NCI-H345 treated with DMSO at 0.1 percent for 48 hours (cell line): Measurements from ENCODE around the gene UBE3D.
A peak's percentile ranks its signal among the peaks of the same experiment; 100 is the strongest.
"Not testable (repeated sequence)": the region's sequence is repeated elsewhere in the genome, so short reads cannot be mapped to it uniquely, and the experiment has no call there.

Source experiments
- DNase-seq: peaks from one replicate; lab custom pipeline; 2025; ENCODE audit not compliant: unreplicated experiment; lab: John Stamatoyannopoulos, UW

The UBE3D gene

GRCh38 chr6:83055366-83055964 is 10.2 kb downstream of the UBE3D start:
- DNase-seq = peak; percentile 25

GRCh38 chr6:83053678-83054077 is 12.0 kb downstream of the UBE3D start:
- no peak for DNase-seq

DNA sequence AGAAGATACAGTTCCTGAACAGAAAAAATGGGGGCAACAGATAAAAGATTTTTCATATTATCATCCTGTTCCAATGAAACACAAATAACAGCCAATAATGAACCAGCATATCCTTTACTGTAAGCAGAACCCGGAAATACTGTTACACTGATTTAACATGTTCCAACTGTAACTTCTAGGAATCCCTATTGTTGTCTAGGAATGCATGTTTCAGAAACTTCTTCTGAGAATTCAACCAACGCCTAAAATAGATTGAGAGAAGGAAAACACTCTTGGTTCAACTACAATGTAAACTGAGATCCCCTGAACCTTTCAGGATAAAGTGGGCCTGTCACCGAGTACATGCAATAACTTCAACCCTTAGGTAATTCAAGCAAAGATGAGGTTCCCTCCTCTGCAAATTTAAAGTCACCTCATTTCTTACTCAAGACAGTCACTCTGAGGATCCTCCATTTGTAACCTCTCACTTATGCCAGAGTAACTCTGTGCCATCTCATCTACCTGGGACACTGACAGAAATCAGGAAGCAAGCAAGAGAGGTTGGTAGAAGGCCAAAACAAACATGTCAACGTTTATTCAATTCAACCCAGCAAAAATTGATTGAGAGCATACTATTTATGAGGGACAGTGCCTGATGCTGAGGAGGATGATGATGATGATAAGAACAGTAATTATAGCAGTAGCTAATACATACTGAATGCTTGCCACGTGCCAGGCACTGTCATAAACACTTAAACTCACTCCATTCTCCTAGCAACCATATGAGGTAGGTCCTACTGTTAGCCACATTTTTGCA is 14.1 kb downstream of the UBE3D start:
- DNase-seq = no peak

- DNase-seq = no peak
Observed at GRCh38 chr6:83047065-83047754, 18.4 kb downstream of the UBE3D start.

GRCh38 chr6:83044091-83044768 is 21.4 kb downstream of the UBE3D start:
- no peak for DNase-seq

DNA sequence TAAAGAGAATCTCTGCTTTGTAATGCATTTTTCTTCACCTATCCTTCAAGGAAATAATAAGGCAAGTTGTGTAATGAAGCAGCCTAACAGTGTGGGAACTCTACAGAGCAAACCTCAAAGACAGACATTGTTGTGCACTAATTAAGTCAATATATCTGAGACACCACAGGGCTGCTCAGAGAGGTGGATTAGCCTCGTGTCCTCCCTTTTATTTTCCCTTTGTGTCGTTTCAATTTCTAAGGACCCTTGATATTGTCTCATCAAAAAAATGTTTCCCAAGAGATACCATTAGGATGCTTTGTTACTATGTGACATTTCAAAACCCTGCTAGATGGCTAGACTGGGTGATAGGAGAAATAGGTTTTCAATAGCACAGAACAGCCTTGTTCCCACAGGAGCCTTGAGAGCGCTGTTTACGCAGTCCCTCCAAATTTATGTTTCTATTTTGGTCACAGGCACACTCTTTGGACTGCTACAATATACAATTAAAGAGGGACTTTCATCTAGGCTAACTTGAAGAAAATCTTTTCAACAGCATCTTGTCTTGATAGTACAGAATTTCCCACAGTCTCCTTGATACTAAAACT is 23.1 kb downstream of the UBE3D start:
- no peak for DNase-seq

DNA sequence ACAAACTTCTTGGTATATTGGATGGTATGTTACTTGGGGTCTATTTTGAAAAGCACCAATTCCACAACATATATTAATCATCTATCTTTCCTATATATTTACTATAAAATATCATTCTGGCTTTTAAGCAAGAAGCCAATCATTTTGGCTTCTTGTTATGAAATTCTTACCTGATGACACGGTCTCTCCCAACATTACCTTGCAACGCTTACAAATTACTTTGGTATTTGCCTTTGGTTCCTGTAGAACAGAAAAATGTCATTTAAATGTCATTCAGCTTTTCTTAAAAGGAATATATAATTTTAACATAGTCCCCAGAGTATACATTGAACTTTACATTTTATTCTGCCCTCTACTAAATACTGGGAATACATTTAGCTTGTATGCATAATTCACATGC is 27.4 kb downstream of the UBE3D start:
- DNase-seq = no peak

GRCh38 chr6:83031689-83032088 is 34.0 kb downstream of the UBE3D start:
- no peak for DNase-seq

DNA sequence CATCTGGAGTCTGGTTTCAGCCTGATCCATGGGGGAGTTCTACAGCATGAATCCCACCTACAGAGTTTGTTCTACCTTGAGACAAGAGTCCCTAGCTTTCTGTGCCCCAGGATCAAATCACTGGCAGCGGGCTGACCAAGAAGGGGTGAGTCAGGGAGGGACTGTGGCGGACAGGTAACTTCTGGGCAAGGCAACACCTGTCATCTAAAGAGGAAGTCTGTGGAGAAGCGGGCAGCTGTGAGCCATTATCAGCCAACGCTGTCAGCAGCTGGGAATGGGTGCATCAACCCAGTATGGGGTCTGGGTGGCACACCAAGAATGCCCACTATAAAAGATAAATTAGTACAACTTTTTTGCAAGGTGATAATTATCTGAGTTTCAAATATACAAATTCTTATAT is 45.9 kb downstream of the UBE3D start:
- no peak for DNase-seq

DNA sequence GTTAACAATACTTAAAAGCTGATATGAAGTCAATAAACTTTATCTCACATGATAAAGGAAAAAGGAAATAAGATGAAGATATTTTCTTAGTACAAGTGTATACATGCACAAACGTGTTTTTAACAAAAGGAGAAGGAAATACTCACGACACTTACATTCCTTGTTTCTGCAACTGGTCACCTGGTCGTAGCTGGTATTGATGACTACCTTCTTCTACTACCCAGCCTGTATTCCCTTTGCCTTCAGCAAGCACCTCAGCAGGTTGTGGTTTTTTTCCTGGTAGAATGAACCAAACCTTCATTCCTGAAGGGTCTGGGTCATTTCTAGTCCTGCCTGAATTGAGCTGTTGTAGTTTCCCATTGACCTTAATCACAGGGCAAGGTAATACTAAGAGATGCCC is 54.5 kb downstream of the UBE3D start:
- DNase-seq = not testable (repeated sequence)

GRCh38 chr6:83008626-83009025 is 57.0 kb downstream of the UBE3D start:
- DNase-seq = peak; percentile 44

DNA sequence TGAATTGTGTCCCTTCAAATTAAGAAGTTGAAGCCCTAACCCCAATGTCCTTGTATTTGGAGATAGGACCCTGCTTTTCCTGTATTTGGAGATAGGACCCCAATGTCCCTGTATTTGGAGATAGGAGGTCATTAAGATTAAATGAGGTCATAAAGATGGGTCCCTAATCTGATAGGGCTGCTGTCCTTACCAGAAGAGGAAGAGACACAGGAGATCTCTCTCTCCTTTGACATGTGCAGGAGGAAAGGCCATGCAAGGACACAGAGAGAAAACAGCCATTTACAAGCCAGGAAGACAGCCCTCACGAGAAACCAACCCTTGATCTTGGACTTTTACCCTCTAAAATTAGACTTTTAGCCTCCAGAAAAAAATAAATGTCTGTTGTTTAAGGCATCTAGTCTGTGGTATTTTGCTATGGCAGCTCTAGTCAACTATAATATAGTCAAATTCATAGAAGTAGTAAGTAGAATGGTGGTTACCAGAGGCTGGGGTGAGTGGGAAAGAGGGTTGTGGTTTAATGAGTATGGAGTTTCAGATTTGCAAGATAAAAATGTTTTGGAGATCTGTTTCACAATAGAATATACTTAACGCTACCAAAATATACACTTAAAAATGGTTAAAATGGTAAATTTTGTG is 59.3 kb downstream of the UBE3D start:
- no peak for DNase-seq

DNA sequence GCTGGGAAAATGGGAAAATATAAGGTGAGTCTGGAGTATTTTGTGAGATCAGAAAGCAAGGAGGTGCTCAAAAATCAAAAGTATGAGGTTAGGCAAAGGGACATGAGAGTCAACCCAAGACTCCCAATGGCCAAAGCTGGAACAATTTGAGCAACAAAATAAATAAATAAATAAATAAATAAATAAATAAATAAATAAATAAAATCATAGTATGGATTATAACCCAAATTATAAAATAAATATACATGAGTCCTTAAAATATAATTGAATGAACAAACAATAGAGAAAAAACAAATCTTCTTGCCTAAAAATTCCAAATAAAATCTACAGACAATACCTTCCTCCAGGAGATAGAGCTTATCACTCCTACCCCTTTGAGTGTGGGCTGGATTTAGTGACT is 69.5 kb downstream of the UBE3D start:
- DNase-seq = no peak

GRCh38 chr6:82995066-82995465 is 70.6 kb downstream of the UBE3D start:
- no peak for DNase-seq

DNA sequence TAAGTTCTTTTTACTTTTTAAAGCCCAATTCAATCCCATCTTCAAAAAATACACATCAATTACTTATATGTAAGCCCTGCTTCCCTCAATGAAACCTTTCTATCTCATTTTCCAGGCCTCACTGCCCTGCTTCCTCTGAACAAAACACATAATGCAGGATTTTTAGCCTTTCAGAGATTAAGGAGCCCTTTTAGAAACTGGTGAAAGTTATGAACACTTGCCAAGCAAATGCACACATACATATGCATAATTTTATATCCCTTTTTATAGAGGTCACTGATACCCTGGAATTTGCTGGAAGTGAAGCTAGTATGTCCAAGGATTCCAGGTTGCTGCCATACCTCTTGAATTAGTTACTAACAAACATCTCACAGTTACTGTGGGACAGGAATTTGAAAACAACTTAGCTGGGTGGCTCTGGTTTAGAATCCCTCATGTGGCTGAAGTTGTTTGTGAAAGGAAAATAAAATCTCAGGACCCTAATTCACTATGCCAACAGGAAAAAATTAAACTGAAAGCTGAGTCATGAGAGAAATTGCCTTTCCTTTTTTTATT is 75.8 kb downstream of the UBE3D start:
- no peak for DNase-seq

DNA sequence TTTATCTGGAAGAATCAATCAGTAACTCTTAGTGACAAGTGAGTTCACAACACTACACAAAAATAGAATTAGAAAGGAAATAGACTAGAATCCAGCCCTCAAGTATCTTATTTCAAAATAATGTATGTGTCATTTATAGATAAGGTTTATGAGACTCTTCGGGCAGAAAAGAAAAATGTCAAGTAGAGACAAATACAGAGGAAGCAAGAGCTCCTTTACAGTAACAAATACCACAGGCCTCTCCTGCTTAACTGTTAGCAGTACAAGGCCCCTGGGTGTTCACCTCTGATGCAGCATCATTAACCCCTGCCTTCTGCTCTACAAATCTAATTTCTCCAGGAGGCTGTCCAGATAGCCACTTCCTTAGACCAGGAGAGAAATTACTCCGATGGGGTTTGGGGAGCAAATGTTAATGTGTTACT is 76.7 kb downstream of the UBE3D start:
- no peak for DNase-seq

DNA sequence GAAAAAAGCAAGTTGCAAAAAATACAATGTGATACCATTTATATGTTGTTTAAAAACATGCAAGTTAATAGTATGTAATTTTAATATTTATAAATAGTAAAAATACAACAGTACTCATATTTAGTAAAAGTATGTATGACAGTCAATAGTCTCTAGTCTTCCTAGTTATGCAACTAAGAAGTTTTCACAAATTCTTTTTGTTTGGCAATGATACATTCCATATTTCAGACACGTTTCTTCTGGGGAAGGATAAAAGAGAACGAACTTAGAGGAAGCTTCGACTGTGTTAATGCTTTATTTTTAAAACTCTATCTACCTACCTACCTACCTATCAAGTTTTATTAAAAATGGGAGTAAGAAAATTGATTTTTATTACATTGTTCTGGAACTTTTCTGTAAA is 77.7 kb downstream of the UBE3D start:
- DNase-seq = no peak

DNA sequence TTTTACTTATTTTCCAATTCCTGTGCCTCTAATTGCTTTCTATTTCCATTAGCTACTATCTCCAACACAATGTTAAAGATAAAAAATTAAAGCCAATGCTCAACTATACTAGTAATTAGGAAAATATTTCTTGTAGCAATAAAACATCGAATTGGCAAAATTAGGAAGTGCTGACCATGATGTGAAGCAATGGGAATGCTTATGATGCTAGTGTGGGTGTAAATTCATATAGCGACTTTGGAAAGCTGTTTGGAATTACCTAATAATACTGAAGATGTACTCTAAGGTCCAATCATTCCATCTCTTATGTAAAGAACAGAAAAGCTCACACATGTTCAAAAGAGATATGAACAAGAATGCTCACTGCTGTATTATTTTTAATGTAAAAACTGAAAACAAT is 78.2 kb downstream of the UBE3D start:
- no peak for DNase-seq

- no peak for DNase-seq
Observed at GRCh38 chr6:82984720-82985119, 80.9 kb downstream of the UBE3D start.

GRCh38 chr6:82980086-82980485 is 85.6 kb downstream of the UBE3D start:
- no peak for DNase-seq
